M059J (cell line): ENCODE results near the gene PACRG. TPM values are rescaled to one million over a fixed set of nuclear protein-coding genes. Genes with fewer than 3 reads are reported as not detected.

Experiments
- DNase-seq: peaks from one replicate; pipeline ENCODE4 v3.0.0-alpha.2; 2012; ENCODE audit warnings: low read depth
- total RNA-seq: library from RNA; depleted of rRNA; stranded (reverse); fragments of >200 nt; shearing (Covaris generic); gene quantifications from 2 replicates; pipeline ENCODE4 v1.2.3, GENCODE V29; 2014

PACRG gene
- total RNA-seq, 1 experiment from 2014 or later: 0.12 TPM

GRCh38 chr6:163241683-163242082 lies 513.9 kb downstream of the PACRG start:
- no peak for DNase-seq

GRCh38 chr6:163243083-163243482 lies 515.3 kb downstream of the PACRG start:
- DNase-seq: peak; percentile 26

DNA sequence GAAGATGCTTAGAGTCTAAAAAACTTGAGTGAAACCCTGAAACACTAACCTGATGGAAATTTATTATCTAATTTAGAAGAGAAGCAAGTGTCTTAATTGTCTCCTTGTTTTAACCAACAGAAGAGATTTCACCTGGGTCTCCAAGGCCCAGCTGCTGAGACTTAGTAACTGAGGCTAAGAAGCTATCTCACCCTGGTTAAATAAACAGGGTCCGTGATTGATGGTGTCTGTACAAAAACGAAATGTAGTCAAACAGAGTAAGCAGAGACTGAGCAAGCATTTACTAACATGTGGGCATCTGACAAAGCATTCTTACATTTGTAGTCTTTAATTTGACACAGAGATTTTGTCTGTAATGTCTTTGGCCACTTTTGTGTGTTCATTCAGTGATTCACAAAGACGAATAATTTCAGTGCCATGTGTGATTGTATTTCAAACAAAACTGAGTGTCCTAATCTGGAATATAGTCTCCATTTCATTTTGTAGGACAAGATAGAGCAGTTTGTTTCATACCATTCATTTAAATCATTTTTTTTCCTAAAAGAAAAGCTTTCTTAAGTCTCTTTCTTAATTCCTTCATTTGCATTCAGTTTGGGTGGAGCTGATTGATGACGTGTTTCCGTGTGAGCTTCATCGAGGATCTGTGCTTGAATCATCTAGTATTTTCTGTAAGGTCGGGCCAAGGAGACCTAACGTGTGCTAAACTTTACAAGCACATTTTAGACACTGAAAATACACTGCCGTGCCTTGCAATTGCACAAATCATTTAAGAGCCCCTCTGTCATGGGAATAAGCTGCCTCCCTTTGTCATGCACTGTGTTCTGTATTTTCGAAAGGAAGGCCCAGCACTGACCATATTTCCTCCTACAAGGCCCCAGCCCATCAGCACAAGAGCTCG lies 516.2 kb downstream of the PACRG start:
- peak; percentile 28 for DNase-seq

GRCh38 chr6:163248051-163248450 lies 520.3 kb downstream of the PACRG start:
- DNase-seq: no peak

DNA sequence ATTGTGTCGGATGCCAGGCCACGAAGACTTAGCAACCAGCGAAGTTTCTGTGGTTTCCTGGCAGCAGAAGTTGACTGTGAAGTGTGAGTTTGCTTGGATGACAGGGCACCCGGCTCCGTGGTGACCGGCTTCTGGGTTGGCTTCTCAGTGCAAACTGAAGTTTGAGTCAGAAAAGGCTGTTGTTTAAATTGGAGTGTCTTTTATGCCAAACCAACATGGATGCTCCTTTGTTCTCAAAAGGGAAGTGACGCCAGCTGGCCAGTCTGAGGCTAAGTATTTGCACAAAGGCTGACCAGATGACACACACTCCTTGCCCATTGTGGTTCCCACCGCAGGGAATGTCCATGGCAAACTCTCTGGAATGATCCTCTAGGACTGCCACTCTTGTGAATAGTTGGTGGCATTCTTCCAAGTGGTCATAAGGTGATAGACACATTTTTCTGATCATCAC lies 521.9 kb downstream of the PACRG start:
- peak; percentile 83 for DNase-seq

GRCh38 chr6:163250116-163250515 lies 522.3 kb downstream of the PACRG start:
- no peak for DNase-seq

DNA sequence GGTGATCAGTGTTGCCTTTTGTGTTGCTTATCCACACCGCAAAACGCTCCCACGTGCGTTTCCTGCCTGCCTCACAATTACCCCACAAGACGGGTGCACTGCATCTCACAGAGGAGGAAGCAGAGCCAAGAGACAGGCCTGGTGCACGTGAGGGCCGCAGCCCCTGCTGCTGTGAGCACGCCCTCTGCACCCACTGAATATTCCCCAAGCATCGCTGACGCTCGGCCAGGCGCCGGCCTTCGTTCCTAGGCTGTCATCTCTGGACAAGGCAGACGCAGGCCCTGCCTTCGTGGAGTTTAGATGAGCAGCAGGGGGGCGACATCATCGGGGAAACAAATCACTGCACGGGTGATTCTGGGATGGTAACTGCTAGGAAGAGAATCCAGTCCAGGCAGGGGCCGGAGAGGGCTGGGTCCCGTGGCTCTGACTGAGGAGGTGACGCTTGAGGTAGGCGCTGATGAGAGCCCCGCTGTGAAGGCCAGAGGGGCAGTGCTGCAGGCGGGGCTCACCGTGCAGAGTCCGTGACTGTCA lies 524.4 kb downstream of the PACRG start:
- no peak for DNase-seq

- no peak for DNase-seq
Measured at GRCh38 chr6:163253556-163254213, 525.9 kb downstream of the PACRG start.

DNA sequence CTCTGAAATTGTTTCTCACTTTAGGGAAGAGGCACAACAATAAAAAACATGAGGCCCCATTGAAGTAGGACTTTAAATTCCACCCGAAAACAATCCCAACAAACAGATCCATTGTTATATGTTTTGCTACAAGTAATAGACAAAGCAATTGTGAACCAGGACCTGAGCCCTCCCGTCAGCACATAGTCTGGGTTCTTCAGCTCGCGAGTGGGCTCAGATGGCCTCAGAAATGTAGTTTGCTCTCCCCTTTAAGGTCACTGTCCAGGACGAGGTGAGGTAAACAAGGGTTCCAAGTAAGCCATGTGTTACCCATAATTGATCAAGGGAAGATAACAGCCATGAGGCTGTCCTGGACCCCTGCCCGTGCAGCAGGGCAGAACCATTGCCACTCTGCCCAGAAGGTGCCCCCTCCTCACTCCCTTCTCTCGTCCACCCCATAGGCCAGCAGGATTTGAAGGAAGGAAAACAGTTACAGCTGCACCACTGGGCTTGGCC lies 526.6 kb downstream of the PACRG start:
- DNase-seq: no peak

- DNase-seq: no peak
Measured at GRCh38 chr6:163255265-163255664, 527.5 kb downstream of the PACRG start.

DNA sequence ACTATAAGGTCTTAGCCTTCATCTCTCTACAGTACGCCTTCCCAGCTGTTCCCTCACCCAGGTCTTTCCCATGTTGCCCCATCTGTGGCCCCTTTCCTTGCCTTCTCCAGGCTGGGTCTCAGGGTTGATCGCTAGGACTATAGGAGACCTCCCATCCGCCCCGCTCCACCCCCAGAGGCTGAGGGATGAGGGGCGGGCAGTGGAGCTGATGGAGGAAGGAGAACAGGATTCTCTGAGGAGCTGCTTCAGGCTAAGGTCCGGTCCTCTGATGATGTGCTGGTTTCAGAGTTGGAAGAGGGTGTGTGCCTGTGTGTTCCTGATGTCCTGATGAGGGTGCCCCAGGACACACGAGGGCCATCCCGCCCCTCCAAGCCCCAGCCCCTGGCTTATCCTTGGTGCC lies 531.9 kb downstream of the PACRG start:
- no peak for DNase-seq

- peak; percentile 23 for DNase-seq
Measured at GRCh38 chr6:163260111-163260895, 532.5 kb downstream of the PACRG start.

DNA sequence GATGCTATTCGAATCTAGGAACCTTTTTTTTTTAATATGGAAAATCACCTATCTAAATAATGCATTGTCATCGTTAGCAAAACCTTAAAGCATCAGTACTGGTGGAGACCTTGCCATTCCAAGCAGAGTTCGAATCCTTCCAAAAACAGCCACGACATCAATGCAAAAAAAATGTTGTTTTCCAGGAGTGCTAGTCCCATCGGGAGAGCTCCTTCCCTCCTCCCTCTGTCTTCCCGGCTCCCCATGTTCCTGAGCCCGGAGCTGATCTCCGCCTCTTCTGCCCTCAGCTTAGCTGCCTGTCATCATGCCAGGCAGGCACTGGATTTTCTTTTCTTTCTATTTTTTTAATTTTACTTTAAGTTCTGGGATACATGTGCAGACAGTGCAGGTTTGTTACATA lies 533.1 kb downstream of the PACRG start:
- DNase-seq: peak; percentile 15

DNA sequence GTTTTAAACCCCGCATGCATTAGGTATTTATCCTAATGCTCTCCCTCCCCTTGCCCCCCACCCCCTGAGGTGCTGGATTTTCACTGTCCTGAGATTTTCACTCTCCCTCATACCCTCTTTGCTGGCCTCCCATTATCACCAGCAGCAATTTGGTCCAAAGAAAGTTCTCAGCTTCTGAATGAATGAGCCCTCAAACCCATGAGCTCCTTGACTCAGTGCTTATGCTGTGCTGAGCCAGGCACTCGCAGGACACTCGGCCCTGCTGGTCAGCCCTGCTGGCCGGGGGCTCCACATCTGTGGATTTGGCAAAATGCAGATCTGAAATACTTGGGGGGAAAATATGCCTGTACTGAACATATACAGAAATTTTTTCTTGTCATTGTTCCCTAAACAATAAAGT lies 533.6 kb downstream of the PACRG start:
- DNase-seq: no peak

DNA sequence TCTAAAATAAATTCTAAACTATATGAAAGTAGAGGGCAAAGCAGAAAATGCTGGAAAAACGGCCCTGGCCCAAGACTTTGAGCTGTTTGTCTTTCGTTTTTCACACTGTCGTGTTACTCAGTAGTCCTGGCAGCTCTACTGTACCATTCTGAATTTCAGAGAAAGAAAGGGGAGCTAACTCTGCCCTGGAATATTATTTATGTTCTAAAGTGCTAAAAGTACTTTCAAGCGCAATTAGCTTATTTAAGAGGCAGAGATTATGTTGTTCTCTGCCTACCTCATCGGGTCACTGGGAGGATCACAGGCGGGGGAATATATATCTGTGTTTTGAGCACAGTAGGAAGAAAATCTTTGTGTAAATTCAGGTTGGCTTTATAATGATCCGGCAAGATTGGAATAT lies 534.3 kb downstream of the PACRG start:
- no peak for DNase-seq

DNA sequence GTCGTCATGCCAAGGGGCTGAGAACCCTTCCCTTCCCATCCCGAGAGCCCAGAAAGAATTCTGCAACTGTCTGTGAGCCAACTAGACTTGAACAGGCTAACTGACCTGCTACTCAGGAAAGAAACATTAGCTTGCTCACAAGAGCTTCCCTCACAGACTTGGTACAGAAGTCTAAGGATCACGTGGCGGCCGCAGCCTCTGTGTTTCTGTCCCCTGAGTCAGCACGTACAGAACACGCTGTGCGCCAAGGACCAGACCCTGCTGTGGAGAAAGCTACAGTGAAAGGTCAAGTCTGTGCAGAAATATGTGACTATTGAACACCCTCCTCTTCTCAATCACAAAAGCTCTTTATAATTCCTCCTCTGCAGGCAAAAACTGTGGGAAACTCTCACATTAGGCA lies 535.4 kb downstream of the PACRG start:
- DNase-seq: no peak

- no peak for DNase-seq
Measured at GRCh38 chr6:163263998-163264661, 536.4 kb downstream of the PACRG start.

- DNase-seq: no peak
Measured at GRCh38 chr6:163264662-163265035, 536.9 kb downstream of the PACRG start.

GRCh38 chr6:163281634-163282033 lies 553.9 kb downstream of the PACRG start:
- no peak for DNase-seq

DNA sequence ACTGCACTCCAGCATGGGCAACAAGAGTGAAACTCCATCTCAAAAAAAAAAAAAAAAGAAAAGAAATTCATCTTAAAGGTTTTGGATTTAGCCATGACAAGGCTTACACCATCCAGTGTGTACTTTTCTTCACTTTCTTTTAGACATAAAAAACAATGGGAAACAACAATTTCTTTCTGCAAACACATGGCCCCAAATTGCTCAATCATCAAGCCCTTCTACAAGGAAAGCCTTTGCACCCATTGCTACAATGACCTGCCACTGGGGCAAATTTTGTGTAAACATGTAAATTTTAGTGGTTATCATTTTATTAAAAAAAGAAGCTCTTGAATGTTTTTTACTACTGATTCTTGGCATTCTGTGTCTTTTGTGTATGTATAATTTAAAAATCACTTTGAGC lies 554.9 kb downstream of the PACRG start:
- no peak for DNase-seq

DNA sequence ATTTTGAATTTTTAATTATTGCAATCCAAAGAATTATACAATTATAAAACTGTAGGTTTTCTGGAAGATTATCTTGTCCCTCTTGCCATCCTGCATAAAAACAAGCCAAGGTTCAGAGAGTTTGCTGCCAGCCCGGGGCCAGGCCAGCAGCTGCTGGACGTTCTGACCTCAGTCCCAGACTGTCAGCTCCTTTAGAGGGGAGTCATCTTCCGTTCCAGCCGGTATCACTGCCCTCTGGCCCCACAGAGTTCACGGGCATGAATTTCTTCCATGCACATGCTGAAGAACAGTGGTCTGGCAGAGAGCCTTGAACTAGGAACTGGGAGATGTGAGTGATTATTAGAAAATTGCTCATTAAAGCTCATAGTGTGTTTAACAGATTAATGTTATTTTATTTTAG lies 556.4 kb downstream of the PACRG start:
- peak; percentile 39 for DNase-seq
